HG02759 (cell line): ENCODE results near the gene PKDCC.

ENCODE experiments used
- ATAC-seq: cut with Tn5 transposase; IDR thresholded peaks from one replicate; pipeline ENCODE4 v1.9.1; 2021; ENCODE audit warnings: mild to moderate bottlenecking, moderate library complexity; ENCODE audit not compliant: unreplicated experiment

The PKDCC gene

GRCh38 chr2:42104621-42105020 lies 56.8 kb downstream of the PKDCC start:
- ATAC-seq: no peak

- peak; percentile 42 for ATAC-seq
These were observed 57.8 kb downstream of the PKDCC start for GRCh38 chr2:42105330-42106256.

- ATAC-seq: no peak
These were observed 58.5 kb downstream of the PKDCC start for GRCh38 chr2:42106257-42106816.

- no peak for ATAC-seq
These were observed 59.6 kb downstream of the PKDCC start for GRCh38 chr2:42107249-42108042.
